Measurements from ENCODE around the gene SLC6A11. TPM values are rescaled to one million over a fixed set of nuclear protein-coding genes. Genes with fewer than 3 reads are reported as not detected.

Gene SLC6A11
- total RNA-seq, 4 donors from 2014 or later, result 6.2 to 13.4 (median 9.5) TPM

DNA sequence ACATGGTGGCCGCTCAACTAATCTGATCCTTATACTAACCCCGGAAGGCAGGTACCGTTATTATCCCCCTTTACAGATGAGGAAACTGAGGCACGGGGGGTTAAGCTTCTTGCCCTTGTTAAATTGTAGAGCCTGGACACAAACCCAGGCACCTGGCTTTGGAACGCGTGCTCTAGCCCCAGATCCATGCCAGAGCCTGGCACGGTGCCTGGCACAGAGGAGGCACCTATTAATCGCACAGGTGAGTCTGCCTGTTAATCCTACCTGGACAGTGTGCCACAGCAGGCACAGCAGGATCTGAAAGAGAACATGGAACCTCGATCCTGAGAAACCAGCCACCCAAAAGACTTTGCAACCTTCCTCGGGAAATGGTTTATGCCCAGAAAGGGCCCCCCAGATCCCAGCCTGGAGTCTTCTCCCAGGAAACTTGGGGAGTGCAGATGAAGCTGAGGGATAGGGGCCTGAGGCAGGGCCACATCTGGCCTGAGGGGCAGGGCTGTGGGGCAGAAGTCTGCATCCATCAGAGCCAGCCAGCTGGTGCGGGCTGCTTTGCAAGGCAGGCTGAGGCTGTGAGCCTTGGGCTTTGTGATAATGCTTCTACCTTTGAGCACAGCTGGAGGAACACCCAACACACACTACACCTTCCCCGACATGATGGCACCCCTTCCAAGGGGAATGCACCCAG lies 121.3 kb downstream of the SLC6A11 start:
- Histone ChIP-seq H3K9me3 (peaks cover 0 to 3% (median 0%) of the 10 kb centered on the region in 3 donors), H3K4me3 (no peak overlapping the region), H3K36me3 (no peaks in the 10 kb centered on the region), H3K4me1 (peaks cover 47 to 63% (median 49%) of the 10 kb centered on the region in 3 donors), H3K27ac (peak overlapping the region; percentile 48 to 90 (median 68)), H3K27me3 (peaks cover 0 to 6% (median 0%) of the 10 kb centered on the region in 4 donors)
- TF ChIP-seq, protein P1, sequence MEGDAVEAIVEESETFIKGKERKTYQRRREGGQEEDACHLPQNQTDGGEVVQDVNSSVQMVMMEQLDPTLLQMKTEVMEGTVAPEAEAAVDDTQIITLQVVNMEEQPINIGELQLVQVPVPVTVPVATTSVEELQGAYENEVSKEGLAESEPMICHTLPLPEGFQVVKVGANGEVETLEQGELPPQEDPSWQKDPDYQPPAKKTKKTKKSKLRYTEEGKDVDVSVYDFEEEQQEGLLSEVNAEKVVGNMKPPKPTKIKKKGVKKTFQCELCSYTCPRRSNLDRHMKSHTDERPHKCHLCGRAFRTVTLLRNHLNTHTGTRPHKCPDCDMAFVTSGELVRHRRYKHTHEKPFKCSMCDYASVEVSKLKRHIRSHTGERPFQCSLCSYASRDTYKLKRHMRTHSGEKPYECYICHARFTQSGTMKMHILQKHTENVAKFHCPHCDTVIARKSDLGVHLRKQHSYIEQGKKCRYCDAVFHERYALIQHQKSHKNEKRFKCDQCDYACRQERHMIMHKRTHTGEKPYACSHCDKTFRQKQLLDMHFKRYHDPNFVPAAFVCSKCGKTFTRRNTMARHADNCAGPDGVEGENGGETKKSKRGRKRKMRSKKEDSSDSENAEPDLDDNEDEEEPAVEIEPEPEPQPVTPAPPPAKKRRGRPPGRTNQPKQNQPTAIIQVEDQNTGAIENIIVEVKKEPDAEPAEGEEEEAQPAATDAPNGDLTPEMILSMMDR (IDR thresholded peaks at IDR 0.05), result no peak
- no peak for TF ChIP-seq POLR2A (IDR thresholded peaks at IDR 0.05)
- WGBS, 2 donors, result 52 to 68% methylated on average over 6 to 11 of the region's 12 CpGs
- intact Hi-C loops (cut with DNase I), result no loop called here
- no peak for DNase-seq

DNA sequence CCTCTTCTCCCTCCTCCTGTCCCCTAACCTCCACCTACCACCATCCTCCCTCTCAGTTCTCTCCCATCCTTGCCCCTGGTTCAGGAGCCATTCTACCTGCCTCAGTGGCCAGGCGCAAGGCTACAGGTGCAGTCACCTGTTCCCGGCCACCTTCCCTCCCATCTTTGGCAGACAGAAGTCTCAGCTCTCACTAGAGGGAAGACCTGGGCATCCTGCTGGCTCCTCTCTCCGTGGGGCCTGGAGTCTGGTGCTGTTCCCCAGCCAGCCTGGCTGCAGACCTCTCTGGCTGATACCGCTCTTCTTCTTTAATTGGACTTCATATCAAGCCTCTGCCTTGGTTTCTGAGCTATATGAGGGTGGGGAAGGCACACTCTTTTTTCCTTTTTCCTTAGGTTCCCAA lies 123.5 kb downstream of the SLC6A11 start:
- H3K27me3 ChIP-seq, result peaks cover 0 to 11% (median 0%) of the 10 kb centered on the region in 4 donors
- no peaks in the 10 kb centered on the region for H3K36me3 ChIP-seq
- no peak overlapping the region for H3K27ac ChIP-seq
- WGBS, 2 donors, result 87 to 90% methylated on average over 4 of the region's 4 CpGs
- H3K9me3 ChIP-seq, result peaks cover 0 to 3% (median 0%) of the 10 kb centered on the region in 3 donors
- DNase-seq, result no peak
- H3K4me3 ChIP-seq, result no peak overlapping the region
- TF ChIP-seq, protein P1 (IDR thresholded peaks at IDR 0.05), result no peak
- no peak for TF ChIP-seq POLR2A (IDR thresholded peaks at IDR 0.05)
- peaks cover 27 to 40% (median 30%) of the 10 kb centered on the region in 3 donors for H3K4me1 ChIP-seq
- intact Hi-C loops (cut with DNase I), result no loop called here

DNA sequence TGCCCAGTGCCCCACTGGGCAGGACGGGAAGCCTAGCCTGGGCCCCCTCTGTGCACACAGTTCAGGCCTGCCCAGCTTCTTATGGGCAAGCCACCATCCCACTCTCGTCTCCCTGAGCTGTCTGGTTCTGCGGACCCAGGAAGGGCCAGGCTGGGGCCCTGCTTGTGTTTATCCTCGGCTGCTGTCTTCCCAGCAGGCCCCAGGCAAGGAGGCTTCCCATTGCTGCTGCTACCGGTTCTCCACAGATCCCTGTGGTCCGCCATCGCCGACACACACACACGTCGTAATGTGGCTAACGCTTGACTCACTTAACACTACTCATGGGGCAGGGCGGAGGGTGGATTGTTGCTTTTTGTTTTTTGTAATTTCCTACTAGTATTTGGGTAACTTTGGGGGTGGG lies 124.1 kb downstream of the SLC6A11 start:
- Histone ChIP-seq H3K27ac (no peak overlapping the region), H3K36me3 (no peaks in the 10 kb centered on the region), H3K4me1 (peaks cover 22 to 34% (median 25%) of the 10 kb centered on the region in 3 donors), H3K27me3 (peaks cover 0 to 11% (median 0%) of the 10 kb centered on the region in 4 donors), H3K9me3 (peaks cover 0 to 3% (median 0%) of the 10 kb centered on the region in 3 donors), H3K4me3 (no peak overlapping the region)
- TF ChIP-seq, protein P1 (IDR thresholded peaks at IDR 0.05), result no peak
- no peak for TF ChIP-seq POLR2A (IDR thresholded peaks at IDR 0.05)
- 60 to 70% methylated on average over 12 of the region's 12 CpGs for WGBS, 2 donors
- intact Hi-C loops (cut with DNase I), result loop anchor here (10.0 kb wide), 1 partner anchor 175 kb away; no protein-coding TSS in a partner anchor
- DNase-seq, result no peak

DNA sequence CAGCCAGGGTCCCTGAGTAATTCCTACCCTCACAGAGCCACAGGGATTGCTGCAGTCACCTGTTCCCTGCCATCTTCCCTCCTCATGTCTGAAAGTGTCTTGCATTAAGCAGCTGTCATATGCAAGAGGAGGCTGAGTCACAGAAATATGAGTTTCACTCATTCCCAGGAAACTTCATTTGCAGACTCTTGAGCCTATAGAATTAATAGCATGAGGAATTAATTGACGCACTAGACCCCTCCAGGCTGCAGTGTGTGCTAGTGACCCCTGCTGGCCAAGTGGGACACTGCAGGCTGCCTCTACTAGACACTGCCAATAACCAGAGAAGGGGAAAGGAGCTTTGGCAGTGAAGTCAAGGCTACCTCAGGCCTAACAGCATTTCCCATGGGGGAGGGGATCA lies 125.9 kb downstream of the SLC6A11 start:
- H3K4me1 ChIP-seq, result peaks cover 8 to 20% (median 9%) of the 10 kb centered on the region in 3 donors
- no peak overlapping the region for H3K27ac ChIP-seq
- DNase-seq, result no peak
- H3K4me3 ChIP-seq, result no peak overlapping the region
- H3K27me3 ChIP-seq, result peaks cover 0 to 19% (median 0%) of the 10 kb centered on the region in 4 donors
- intact Hi-C loops (cut with DNase I), result loop anchor here (10.0 kb wide), 1 partner anchor 177 kb away; no protein-coding TSS in a partner anchor
- H3K36me3 ChIP-seq, result no peaks in the 10 kb centered on the region
- WGBS, 2 donors, result 60 to 100% methylated on average over 1 of the region's 1 CpG
- TF ChIP-seq POLR2A (IDR thresholded peaks at IDR 0.05), result no peak
- TF ChIP-seq, protein P1 (IDR thresholded peaks at IDR 0.05), result peak in 5 of 6 experiments; percentile 63 to 88 (median 68)
- H3K9me3 ChIP-seq, result peaks cover 0 to 3% (median 0%) of the 10 kb centered on the region in 3 donors

GRCh38 chr3:10942690-10943205 lies 126.7 kb downstream of the SLC6A11 start:
- no peaks in the 10 kb centered on the region for H3K36me3 ChIP-seq
- TF ChIP-seq, protein P1 (IDR thresholded peaks at IDR 0.05), result no peak
- TF ChIP-seq POLR2A (IDR thresholded peaks at IDR 0.05), result no peak
- WGBS, 2 donors, result 72 to 90% methylated on average over 4 of the region's 4 CpGs
- intact Hi-C loops (cut with DNase I), result loop anchor here (10.0 kb wide), 1 partner anchor 178 kb away; no protein-coding TSS in a partner anchor
- H3K27me3 ChIP-seq, result peaks cover 0 to 13% (median 0%) of the 10 kb centered on the region in 4 donors
- H3K9me3 ChIP-seq, result peaks cover 0 to 3% (median 0%) of the 10 kb centered on the region in 3 donors
- DNase-seq, result no peak
- H3K27ac ChIP-seq, result no peak overlapping the region
- no peak overlapping the region for H3K4me3 ChIP-seq
- H3K4me1 ChIP-seq, result peaks cover under 1 to 12% (median 2%) of the 10 kb centered on the region in 3 donors

Measured in esophagus squamous epithelium (tissue), 5 donors.